H1 (cell line): Measurements from ENCODE around the gene NMRAL1. TPM values are rescaled to one million over a fixed set of nuclear protein-coding genes. Genes with fewer than 3 reads are reported as not detected.
A peak's percentile ranks its signal among the peaks of the same experiment; 100 is the strongest.

ENCODE experiments used
- CTCF ChIA-PET: fragments of 300-600 bp; sonication (Branson Sonifier 250); formaldehyde crosslinking; loops from one replicate; lab custom pipeline; 2021; ENCODE audit not compliant: partially characterized antibody; lab: Charles Lee
- POLR2A ChIA-PET: fragments of 300-600 bp; sonication (Branson Sonifier 250); formaldehyde crosslinking; loops from one replicate; lab custom pipeline; 2021; ENCODE audit warnings: inconsistent platforms; ENCODE audit not compliant: partially characterized antibody; lab: Charles Lee
- DNase-seq, 2 experiments: peaks; one replicate each; pipeline versions ENCODE4 v3.0.0 to v3.0.0-alpha.2; 2010 to 2022; ENCODE audit warnings: low spot score in 2 of 2, low read depth in 1 of 2, mixed read lengths in 1 of 2
- FAIRE-seq: peaks from 2 replicates; lab custom pipeline; 2011; peaks lifted over from hg19 to GRCh38; lab: Jason Lieb, UNC
- H2AFZ ChIP-seq: 2 replicates; pipeline ENCODE4 v1.8.1; 2012; ENCODE audit warnings: low read length, inconsistent platforms
- H2AK5ac ChIP-seq: 2 replicates; pipeline ENCODE4 v1.6.1; 2013; ENCODE audit warnings: low read depth, low read length
- H2BK120ac ChIP-seq: replicated peaks from 2 replicates; pipeline ENCODE3; 2013; ENCODE audit warnings: low read depth, low read length, inconsistent platforms
- H2BK12ac ChIP-seq: 2 replicates; pipeline ENCODE4 v1.6.1; 2013; ENCODE audit warnings: low read depth, low read length
- H2BK15ac ChIP-seq: 2 replicates; pipeline ENCODE4 v1.6.1; 2013; ENCODE audit warnings: low read length
- H2BK20ac ChIP-seq: 2 replicates; pipeline ENCODE4 v1.6.1; 2013; ENCODE audit warnings: low read length
- H2BK5ac ChIP-seq: 2 replicates; pipeline ENCODE4 v1.6.1; 2013; ENCODE audit warnings: low read depth, low read length
- H3K14ac ChIP-seq: 2 replicates; pipeline ENCODE4 v1.6.1; 2013; ENCODE audit warnings: inconsistent platforms; ENCODE audit not compliant: insufficient read length
- H3K18ac ChIP-seq: 2 replicates; pipeline ENCODE4 v1.6.1; 2013; ENCODE audit warnings: low read length; ENCODE audit errors: extremely low read depth
- H3K23ac ChIP-seq: 2 replicates; pipeline ENCODE4 v1.6.1; 2013; ENCODE audit warnings: inconsistent platforms; ENCODE audit not compliant: insufficient read length
- H3K23me2 ChIP-seq: 2 replicates; pipeline ENCODE4 v1.6.1; 2013; ENCODE audit warnings: low read depth, low read length
- H3K27ac ChIP-seq: 2 replicates; pipeline ENCODE4 v1.6.1; 2011; ENCODE audit warnings: low read depth, low read length, inconsistent platforms
- H3K27me3 ChIP-seq, 4 experiments: replicated peaks in 1 of 4; 1 replicate in 1 of 4; 2 replicates in 3 of 4; pipeline versions ENCODE4 v1.6.1 to v1.8.1; 2011 to 2013; ENCODE audit warnings: low read length in 3 of 4, mild to moderate bottlenecking in 3 of 4, inconsistent platforms in 2 of 4, mixed read lengths in 2 of 4, moderate library complexity in 1 of 4; ENCODE audit not compliant: control insufficient read depth in 3 of 4, insufficient read depth in 3 of 4; ENCODE audit errors: extremely low read depth in 1 of 4
- H3K36me3 ChIP-seq, 4 experiments: 2 replicates each; pipeline versions ENCODE4 v1.6.1 to v1.8.1; 2011 to 2013; ENCODE audit warnings: mild to moderate bottlenecking in 4 of 4, low read length in 3 of 4, moderate library complexity in 2 of 4, control low read depth in 1 of 4, inconsistent platforms in 1 of 4; ENCODE audit not compliant: insufficient read depth in 4 of 4, control insufficient read depth in 2 of 4
- H3K4ac ChIP-seq: replicated peaks from 2 replicates; pipeline ENCODE3; 2013; ENCODE audit warnings: low read length, low read depth, mixed read lengths, inconsistent platforms; ENCODE audit not compliant: insufficient read length
- H3K4me1 ChIP-seq, 4 experiments: replicated peaks in 1 of 4; 1 replicate in 1 of 4; 2 replicates in 3 of 4; pipeline versions ENCODE4 v1.6.1 to v1.8.1; 2011 to 2013; ENCODE audit warnings: low read length in 3 of 4, inconsistent platforms in 2 of 4, mixed read lengths in 1 of 4; ENCODE audit not compliant: insufficient read depth in 4 of 4, control insufficient read depth in 3 of 4
- H3K4me2 ChIP-seq, 2 experiments: 2 replicates each; pipeline versions ENCODE4 v1.6.1 to v1.8.1; 2011 to 2013; ENCODE audit warnings: low read depth in 2 of 2, low read length in 2 of 2, control low read depth in 1 of 2, inconsistent platforms in 1 of 2, mild to moderate bottlenecking in 1 of 2; ENCODE audit not compliant: insufficient read depth in 1 of 2
- H3K4me3 ChIP-seq, 4 experiments: fragments of 200-600, 300-600 bp in 1 of 4; sonication (generic), shearing (Covaris generic), sonication (Bioruptor Twin) in 1 of 4; 2 replicates each; pipeline versions ENCODE4 v1.5.1 to v1.8.1; 2011 to 2016; ENCODE audit warnings: low read length in 4 of 4, low read depth in 3 of 4, control low read depth in 2 of 4, inconsistent platforms in 2 of 4, mild to moderate bottlenecking in 2 of 4, mixed read lengths in 1 of 4, moderate library complexity in 1 of 4; ENCODE audit not compliant: insufficient read depth in 2 of 4; ENCODE audit errors: extremely low read depth in 1 of 4
- H3K56ac ChIP-seq: replicated peaks from 2 replicates; pipeline ENCODE3; 2013; ENCODE audit warnings: low read depth, mild to moderate bottlenecking, mixed read lengths, low read length, inconsistent platforms; ENCODE audit not compliant: insufficient read length
- H3K79me1 ChIP-seq: 2 replicates; pipeline ENCODE4 v1.6.1; 2013; ENCODE audit warnings: low read depth, low read length, control low read depth
- H3K79me2 ChIP-seq, 2 experiments: 2 replicates each; pipeline versions ENCODE4 v1.6.1 to v1.8.1; 2012 to 2013; ENCODE audit warnings: low read length in 2 of 2, mild to moderate bottlenecking in 2 of 2, inconsistent platforms in 1 of 2; ENCODE audit not compliant: insufficient read depth in 2 of 2, control insufficient read depth in 1 of 2
- H3K9ac ChIP-seq, 4 experiments: replicated peaks in 1 of 4; 1 replicate in 1 of 4; 2 replicates in 3 of 4; pipeline versions ENCODE4 v1.6.1 to v1.8.1; 2011 to 2013; ENCODE audit warnings: low read depth in 3 of 4, low read length in 3 of 4, control low read depth in 2 of 4, mild to moderate bottlenecking in 2 of 4, moderate library complexity in 2 of 4, inconsistent platforms in 1 of 4; ENCODE audit errors: extremely low read depth in 1 of 4
- H3K9me3 ChIP-seq, 2 experiments: 2 replicates each; pipeline versions ENCODE4 v1.6.1 to v1.8.1; 2012 to 2013; ENCODE audit warnings: mild to moderate bottlenecking in 2 of 2, moderate library complexity in 2 of 2, control low read depth in 1 of 2, inconsistent platforms in 1 of 2, low read depth in 1 of 2, low read length in 1 of 2, mixed read lengths in 1 of 2; ENCODE audit not compliant: insufficient read depth in 2 of 2
- H4K20me1 ChIP-seq, 2 experiments: replicated peaks in 1 of 2; 2 replicates each; pipeline versions ENCODE3 to v1.8.1; 2011 to 2013; ENCODE audit warnings: inconsistent platforms in 2 of 2, low read length in 2 of 2, mild to moderate bottlenecking in 1 of 2; ENCODE audit not compliant: insufficient read depth in 2 of 2, control insufficient read depth in 1 of 2
- H4K5ac ChIP-seq: 2 replicates; pipeline ENCODE4 v1.6.1; 2013; ENCODE audit warnings: low read length, low read depth, mixed read lengths, inconsistent platforms; ENCODE audit not compliant: insufficient read length
- H4K8ac ChIP-seq: 2 replicates; pipeline ENCODE4 v1.8.0; 2013; ENCODE audit warnings: mild to moderate bottlenecking, moderate library complexity, low read length, inconsistent platforms; ENCODE audit not compliant: insufficient read depth; ENCODE audit errors: extremely low read depth
- H4K91ac ChIP-seq: replicated peaks from 2 replicates; pipeline ENCODE3; 2013; ENCODE audit warnings: low read length, mixed read lengths, inconsistent platforms; ENCODE audit not compliant: insufficient read length
- RAD21 ChIP-seq, 2 experiments: IDR thresholded peaks in 1 of 2; conservative IDR thresholded peaks in 1 of 2; 2 replicates each; pipeline ENCODE4 v1.6.1; 2011; ENCODE audit warnings: low read depth in 2 of 2, low read length in 2 of 2, improper control_type of control experiment in 1 of 2, inconsistent platforms in 1 of 2, mild to moderate bottlenecking in 1 of 2, moderate library complexity in 1 of 2
- SIN3A ChIP-seq, 2 experiments: IDR thresholded peaks in 1 of 2; conservative IDR thresholded peaks in 1 of 2; 2 replicates each; pipeline ENCODE4 v1.6.1; 2011 to 2012; ENCODE audit warnings: low read length in 2 of 2, improper control_type of control experiment in 1 of 2, low read depth in 1 of 2, mild to moderate bottlenecking in 1 of 2
- WGBS, 2 experiments: shearing (Covaris generic) in 1 of 2; methylation state at CpG; one replicate each; pipeline versions ENCODE4 v1.1.6 to v1.1.7; 2013 to 2015; ENCODE audit warnings: low lambda C conversion rate in 2 of 2, mixed read lengths in 2 of 2, inconsistent platforms in 1 of 2, low coverage in 1 of 2, missing lambda C conversion rate in 1 of 2; ENCODE audit not compliant: insufficient replicate concordance in 2 of 2, insufficient coverage in 1 of 2, insufficient read length in 1 of 2; ENCODE audit errors: extremely low coverage in 1 of 2, missing lambda C conversion rate in 1 of 2; 5-methylcytosine and 5-hydroxymethylcytosine counted together
- polyA plus RNA-seq, 7 experiments: library from polyadenylated mRNA; depleted of rRNA in 3 of 7; stranded (reverse) in 5 of 7; unstranded in 2 of 7; fragments of >200 nt in 5 of 7; fragments of 200-250 nt in 2 of 7; gene quantifications; 1 replicate in 5 of 7; 2 replicates in 1 of 7; 4 replicates in 1 of 7; pipeline versions ENCODE4 v1.2.1 to v1.2.3, GENCODE V29; 2011 to 2013; ENCODE audit warnings: missing spikeins in 2 of 7, mixed read lengths in 2 of 7
- total RNA-seq: library from RNA; stranded (reverse); fragmentation: NEBNext Ultra II Directional; extraction: Animal tissue kit (Norgen Biotek cat#: 25700); gene quantifications from 2 replicates; pipeline ENCODE4 v1.2.1, GENCODE V29; 2021

The NMRAL1 gene
- total and polyA plus RNA-seq, 2 of the 8 experiments (the other 6 are each of a cell fraction or from before 2014, with no cell fraction given): 66.8 to 143 TPM

GRCh38 chr16:4454623-4455022, 19.8 kb downstream of the NMRAL1 start:
- no peak overlapping the region for H3K23ac ChIP-seq
- ChIA-PET CTCF (interaction anchor here (0.6 kb wide), 1 partner anchor 325 kb away, joined by 3 read pairs; no protein-coding TSS in a partner anchor), POLR2A (interaction anchor here (0.7 to 21.6 kb wide), 6 partner anchors 6 to 55 kb away, joined by 3 to 257 read pairs (median 6); partner anchors contain the start of genes HMOX2 and NMRAL1)
- no peaks in the 10 kb centered on the region for H3K23me2 ChIP-seq
- no peak overlapping the region for H3K27ac ChIP-seq
- no peak overlapping the region for H3K14ac ChIP-seq
- H3K36me3 ChIP-seq: peaks cover 9 to 55% (median 22%) of the 10 kb centered on the region in 4 experiments; a peak in 7 of 8 replicates
- H2BK15ac ChIP-seq: no peak overlapping the region
- no peak overlapping the region for H3K56ac ChIP-seq
- whole genome bisulfite sequencing, 2 experiments: 89% methylated on average over 9 of the region's 9 CpGs; no CpG with 5 or more reads in 1 of the 2 experiments
- FAIRE-seq (no peak), DNase-seq (peak in 1 of 2 experiments; percentile 71)
- no peak overlapping the region for H2BK20ac ChIP-seq
- H3K4me3 ChIP-seq: no peak overlapping the region
- H3K79me2 ChIP-seq: no peaks in the 10 kb centered on the region
- H2BK12ac ChIP-seq: no peak overlapping the region
- no peak overlapping the region for H3K18ac ChIP-seq
- no peak overlapping the region for H3K4me2 ChIP-seq
- H4K91ac ChIP-seq: no peak overlapping the region
- TF ChIP-seq SIN3A (conservative IDR thresholded peaks at IDR 0.05 in 1 of 2, IDR thresholded peaks at IDR 0.05 in 1 of 2; ENCODE audit: low read depth in 1 of 2, low read length in 2 of 2) (0 out of 4 replicates have a peak, but pooled peaks have one; percentile 50 to 56), RAD21 (IDR thresholded peaks at IDR 0.05 in 1 of 2, conservative IDR thresholded peaks at IDR 0.05 in 1 of 2; ENCODE audit: low read depth in 2 of 2, low read length in 2 of 2) (no peak)
- TF ChIP-seq, all 59 proteins: peak for 1
- H3K4ac ChIP-seq: no peak overlapping the region
- H2BK5ac ChIP-seq: no peak overlapping the region; the same call in 1 of the 2 replicates
- peak overlapping the region; percentile 68; the same call in 1 of the 2 replicates for H4K8ac ChIP-seq
- H2AK5ac ChIP-seq: no peak overlapping the region
- H2AFZ ChIP-seq: no peak overlapping the region
- no peak overlapping the region for H3K9ac ChIP-seq
- no peak overlapping the region for H2BK120ac ChIP-seq
- peaks cover 6 to 13% of the 10 kb centered on the region in 2 experiments for H4K20me1 ChIP-seq
- no peaks in the 10 kb centered on the region for H3K4me1 ChIP-seq
- H4K5ac ChIP-seq: no peak overlapping the region
- H3K79me1 ChIP-seq: no peaks in the 10 kb centered on the region; the same call in 1 of the 2 replicates
- no peaks in the 10 kb centered on the region for H3K9me3 ChIP-seq
- H3K27me3 ChIP-seq: no peaks in the 10 kb centered on the region
